Measurements from ENCODE around the gene RXRA. TPM values are rescaled to one million over a fixed set of nuclear protein-coding genes. Genes with fewer than 3 reads are reported as not detected.

RXRA gene
- total RNA-seq, 1 donor from 2014 or later, result 30.3 TPM

- DNase-seq, result no peak
These were observed 12.8 kb upstream of the RXRA start for GRCh38 chr9:134313470-134313869.

GRCh38 chr9:134314039-134314949 is 12.0 kb upstream of the RXRA start:
- DNase-seq, result no peak

- no peak for DNase-seq
These were observed 11.1 kb upstream of the RXRA start for GRCh38 chr9:134314950-134315715.

GRCh38 chr9:134315716-134316448 is 10.4 kb upstream of the RXRA start:
- DNase-seq, result no peak

GRCh38 chr9:134316449-134317160 is 9.7 kb upstream of the RXRA start:
- DNase-seq, result no peak

- no peak for DNase-seq
These were observed 8.9 kb upstream of the RXRA start for GRCh38 chr9:134317400-134317789.

- DNase-seq, result no peak
These were observed 8.4 kb upstream of the RXRA start for GRCh38 chr9:134317790-134318414.

GRCh38 chr9:134318481-134318891 is 7.8 kb upstream of the RXRA start:
- no peak for DNase-seq

GRCh38 chr9:134318941-134319305 is 7.3 kb upstream of the RXRA start:
- DNase-seq, result no peak

- DNase-seq, result no peak
These were observed 6.7 kb upstream of the RXRA start for GRCh38 chr9:134319306-134320125.

GRCh38 chr9:134320126-134320867 is 6.0 kb upstream of the RXRA start:
- no peak for DNase-seq

- no peak for DNase-seq
These were observed 5.3 kb upstream of the RXRA start for GRCh38 chr9:134320868-134321471.

GRCh38 chr9:134321531-134321930 is 4.7 kb upstream of the RXRA start:
- DNase-seq, result no peak

- DNase-seq, result no peak
These were observed 4.1 kb upstream of the RXRA start for GRCh38 chr9:134321946-134322741.

GRCh38 chr9:134322781-134323241 is 3.4 kb upstream of the RXRA start:
- DNase-seq, result no peak

GRCh38 chr9:134323741-134324358 is 2.4 kb upstream of the RXRA start:
- DNase-seq, result no peak

- no peak for DNase-seq
These were observed 1.7 kb upstream of the RXRA start for GRCh38 chr9:134324359-134325095.

Data from tongue (tissue), 2 donors.